Suppressor macrophage treated with lipopolysaccharide for 1 hour (primary cell): ENCODE measurements around the gene IL23R.
"Not testable (repeated sequence)": the region's sequence is repeated elsewhere in the genome, so short reads cannot be mapped to it uniquely, and the experiment has no call there.

Source experiments
- DNase-seq, 3 donors: peaks; one replicate each; pipeline ENCODE4 v3.0.0-alpha.2; 2020 to 2022

IL23R gene

GRCh38 chr1:67200755-67201154 is 34.5 kb downstream of the IL23R start:
- no peak for DNase-seq

GRCh38 chr1:67201891-67202290 is 35.6 kb downstream of the IL23R start:
- no peak for DNase-seq

- no peak for DNase-seq
These were observed 38.2 kb downstream of the IL23R start for GRCh38 chr1:67204298-67204980.

GRCh38 chr1:67207398-67207797 is 41.1 kb downstream of the IL23R start:
- DNase-seq = not testable (repeated sequence)

GRCh38 chr1:67208217-67208616 is 42.0 kb downstream of the IL23R start:
- DNase-seq = no peak

- DNase-seq = no peak
These were observed 43.3 kb downstream of the IL23R start for GRCh38 chr1:67209521-67209920.

GRCh38 chr1:67211589-67212563 is 45.6 kb downstream of the IL23R start:
- DNase-seq = peak; percentile 30 to 53 (median 46)

- peak; percentile 31 to 37 (median 34) for DNase-seq
These were observed 46.9 kb downstream of the IL23R start for GRCh38 chr1:67213164-67213563.

- DNase-seq = no peak
These were observed 47.7 kb downstream of the IL23R start for GRCh38 chr1:67213948-67214347.

GRCh38 chr1:67214420-67215174 is 48.3 kb downstream of the IL23R start:
- DNase-seq = peak; percentile 20 to 40 (median 22)

GRCh38 chr1:67216401-67216800 is 50.1 kb downstream of the IL23R start:
- DNase-seq = no peak

GRCh38 chr1:67217417-67217816 is 51.2 kb downstream of the IL23R start:
- DNase-seq = no peak

- DNase-seq = no peak
These were observed 51.7 kb downstream of the IL23R start for GRCh38 chr1:67217938-67218337.

- DNase-seq = no peak
These were observed 58.6 kb downstream of the IL23R start for GRCh38 chr1:67224856-67225255.

GRCh38 chr1:67226688-67227087 is 60.4 kb downstream of the IL23R start:
- no peak for DNase-seq

- DNase-seq = no peak
These were observed 60.9 kb downstream of the IL23R start for GRCh38 chr1:67227196-67227595.

GRCh38 chr1:67228791-67229190 is 62.5 kb downstream of the IL23R start:
- DNase-seq = no peak

- no peak for DNase-seq
These were observed 64.3 kb downstream of the IL23R start for GRCh38 chr1:67230539-67230938.

GRCh38 chr1:67236277-67236676 is 70.0 kb downstream of the IL23R start:
- DNase-seq = no peak

GRCh38 chr1:67239738-67240137 is 73.5 kb downstream of the IL23R start:
- DNase-seq = no peak

- DNase-seq = no peak
These were observed 75.0 kb downstream of the IL23R start for GRCh38 chr1:67241200-67241746.

- DNase-seq = no peak
These were observed 75.8 kb downstream of the IL23R start for GRCh38 chr1:67242016-67242415.
